IMR-90 (cell line): ENCODE data around the gene DAD1. TPM values are rescaled to one million over a fixed set of nuclear protein-coding genes. Genes with fewer than 3 reads are reported as not detected.

Experiments
- ATAC-seq: fragments of 200-7000 bp; cut with Tn5 transposase; 2 replicates; pipeline ENCODE4 v1.9.1; 2020; ENCODE audit warnings: low read depth, mild to moderate bottlenecking, moderate library complexity
- BruUV-seq: library from RNA; stranded (reverse); fragments of 400-500 nt; replicated peaks from 2 replicates; lab custom pipeline; 2021; lab: Mats Ljungman, UMichigan
- CTCF ChIA-PET: fragments of 300-600 bp; formaldehyde crosslinking; extraction: SDS; loops from one replicate; lab custom pipeline; 2021; ENCODE audit warnings: antibody characterized with exemption; lab: Yijun Ruan, JAX
- POLR2A ChIA-PET: fragments of 300-600 bp; sonication (Branson Sonifier 250); formaldehyde crosslinking; loops from one replicate; lab custom pipeline; 2022; ENCODE audit warnings: antibody characterized with exemption; ENCODE audit not compliant: unreplicated experiment; lab: Charles Lee
- DNase-seq: peaks from one replicate; pipeline ENCODE4 v3.0.0; 2013
- H2AFZ ChIP-seq: replicated peaks from 2 replicates; pipeline ENCODE3; 2013; ENCODE audit warnings: low read length, mild to moderate bottlenecking; ENCODE audit not compliant: poor library complexity
- H2AK5ac ChIP-seq: 2 replicates; pipeline ENCODE4 v1.6.1; 2013; ENCODE audit warnings: low read depth, low read length, inconsistent platforms
- H2AK9ac ChIP-seq: replicated peaks from 2 replicates; pipeline ENCODE3; 2013; ENCODE audit warnings: mild to moderate bottlenecking, low read depth, low read length, moderate library complexity; ENCODE audit not compliant: poor library complexity
- H2BK120ac ChIP-seq: 2 replicates; pipeline ENCODE4 v1.6.1; 2013; ENCODE audit warnings: low read depth, low read length, inconsistent platforms
- H2BK15ac ChIP-seq: 3 replicates; pipeline ENCODE4 v1.6.1; 2013; ENCODE audit warnings: low read depth, low read length, inconsistent platforms
- H2BK20ac ChIP-seq: 2 replicates; pipeline ENCODE4 v1.6.1; 2013; ENCODE audit warnings: low read depth, mild to moderate bottlenecking, inconsistent platforms, low read length, moderate library complexity
- H2BK5ac ChIP-seq: 2 replicates; pipeline ENCODE4 v1.6.1; 2013; ENCODE audit warnings: mild to moderate bottlenecking, low read depth, low read length, inconsistent platforms; ENCODE audit not compliant: poor library complexity, severe bottlenecking
- H3K14ac ChIP-seq: replicated peaks from 2 replicates; pipeline ENCODE4 v1.6.1; 2013; ENCODE audit warnings: low read depth, low read length, inconsistent platforms
- H3K18ac ChIP-seq: 2 replicates; pipeline ENCODE4 v1.6.1; 2013; ENCODE audit warnings: low read depth, low read length, control low read depth
- H3K23ac ChIP-seq: 2 replicates; pipeline ENCODE4 v1.6.1; 2013; ENCODE audit warnings: low read depth, low read length, inconsistent platforms
- H3K27ac ChIP-seq: 2 replicates; pipeline ENCODE4 v1.5.1; 2013; ENCODE audit warnings: mild to moderate bottlenecking, control low read depth, low read length; ENCODE audit not compliant: insufficient read depth
- H3K27me3 ChIP-seq: 2 replicates; pipeline ENCODE4 v1.6.1; 2013; ENCODE audit warnings: low read length; ENCODE audit not compliant: control insufficient read depth, insufficient read depth
- H3K36me3 ChIP-seq: 2 replicates; pipeline ENCODE4 v1.6.1; 2013; ENCODE audit warnings: low read length, mixed read lengths; ENCODE audit not compliant: control insufficient read depth, insufficient read depth
- H3K4ac ChIP-seq: 2 replicates; pipeline ENCODE4 v1.6.1; 2013; ENCODE audit warnings: low read depth, low read length, inconsistent platforms
- H3K4me1 ChIP-seq: 2 replicates; pipeline ENCODE4 v1.6.1; 2013; ENCODE audit warnings: low read length, mixed read lengths; ENCODE audit not compliant: control insufficient read depth, insufficient read depth
- H3K4me2 ChIP-seq: 2 replicates; pipeline ENCODE4 v1.6.1; 2013; ENCODE audit warnings: low read depth, mild to moderate bottlenecking, control low read depth, low read length, moderate library complexity
- H3K4me3 ChIP-seq: 2 replicates; pipeline ENCODE4 v1.5.1; 2013; ENCODE audit warnings: low read depth, mild to moderate bottlenecking, control low read depth, low read length, moderate library complexity; ENCODE audit not compliant: insufficient read depth
- H3K56ac ChIP-seq: 2 replicates; pipeline ENCODE4 v1.6.1; 2013; ENCODE audit warnings: low read length, inconsistent platforms; ENCODE audit not compliant: insufficient read depth; ENCODE audit errors: extremely low read depth
- H3K79me1 ChIP-seq, 2 experiments: 2 replicates each; pipeline ENCODE4 v1.6.1; 2013; ENCODE audit warnings: low read length in 2 of 2, inconsistent platforms in 1 of 2, low read depth in 1 of 2
- H3K9ac ChIP-seq: 2 replicates; pipeline ENCODE4 v1.6.1; 2013; ENCODE audit warnings: low read depth, low read length, control low read depth
- H3K9me1 ChIP-seq: 2 replicates; pipeline ENCODE4 v1.6.1; 2013; ENCODE audit warnings: low read length, inconsistent platforms; ENCODE audit not compliant: insufficient read depth
- H3K9me3 ChIP-seq: 2 replicates; pipeline ENCODE4 v1.6.1; 2013; ENCODE audit warnings: low read length; ENCODE audit not compliant: control insufficient read depth, insufficient read depth
- H4K20me1 ChIP-seq: 2 replicates; pipeline ENCODE4 v1.6.1; 2013; ENCODE audit warnings: low read length, inconsistent platforms; ENCODE audit not compliant: insufficient read depth
- H4K5ac ChIP-seq: 2 replicates; pipeline ENCODE4 v1.6.1; 2013; ENCODE audit warnings: mild to moderate bottlenecking, low read depth, low read length, control low read depth
- H4K8ac ChIP-seq, 2 experiments: 2 replicates each; pipeline ENCODE4 v1.6.1; 2013; ENCODE audit warnings: low read depth in 2 of 2, low read length in 2 of 2, control low read depth in 1 of 2, inconsistent platforms in 1 of 2
- H4K91ac ChIP-seq: 2 replicates; pipeline ENCODE4 v1.6.1; 2013; ENCODE audit warnings: low read depth, low read length, inconsistent platforms; ENCODE audit not compliant: insufficient read depth
- CEBPB ChIP-seq: IDR thresholded peaks from 2 replicates; pipeline ENCODE4 v1.6.1; 2012; ENCODE audit warnings: low read depth, low read length, improper control_type of control experiment
- CHD1 ChIP-seq: IDR thresholded peaks from 2 replicates; pipeline ENCODE4 v1.6.1; 2012; ENCODE audit warnings: low read depth, low read length, improper control_type of control experiment
- MAFK ChIP-seq: IDR thresholded peaks from 2 replicates; pipeline ENCODE4 v1.6.1; 2012; ENCODE audit warnings: low read depth, low read length, improper control_type of control experiment
- MAZ ChIP-seq: IDR thresholded peaks from 2 replicates; pipeline ENCODE4 v1.6.1; 2012; ENCODE audit warnings: low read depth, mild to moderate bottlenecking, low read length, improper control_type of control experiment, moderate library complexity, borderline replicate concordance
- MXI1 ChIP-seq: IDR thresholded peaks from 2 replicates; pipeline ENCODE4 v1.6.1; 2012; ENCODE audit warnings: low read depth, mild to moderate bottlenecking, low read length, moderate library complexity, borderline replicate concordance
- NFE2L2 ChIP-seq: fragments of 150-350 bp; IDR thresholded peaks from 2 replicates; pipeline ENCODE4 v1.6.1; 2016; ENCODE audit warnings: low read depth, mild to moderate bottlenecking, low read length
- POLR2A ChIP-seq: IDR thresholded peaks from 2 replicates; pipeline ENCODE4 v1.6.1; 2012; ENCODE audit warnings: mild to moderate bottlenecking, low read depth, low read length
- RAD21 ChIP-seq: IDR thresholded peaks from 2 replicates; pipeline ENCODE4 v1.6.1; 2012; ENCODE audit warnings: low read length, improper control_type of control experiment
- SMC3 ChIP-seq: fragments of 150-350 bp; IDR thresholded peaks from 2 replicates; pipeline ENCODE4 v1.6.1; 2016; ENCODE audit warnings: low read depth, mild to moderate bottlenecking, antibody characterized with exemption, low read length, moderate library complexity
- WGBS, 2 experiments: methylation state at CpG; one replicate each; pipeline versions ENCODE4 v1.1.5 to v1.1.7; 2013; ENCODE audit warnings: missing lambda C conversion rate in 2 of 2; ENCODE audit not compliant: insufficient read length in 1 of 2; ENCODE audit errors: extremely low coverage in 2 of 2; 5-methylcytosine and 5-hydroxymethylcytosine counted together
- dilution Hi-C: fragments of 300-500 bp; cut with HindIII; formaldehyde crosslinking; loops from one replicate; pipeline ENCODE4 v1.14.3; 2018; ENCODE audit warnings: low sequenced_read_pairs; ENCODE audit not compliant: unreplicated experiment
- in situ Hi-C: fragments of 300-500 bp; cut with MboI; formaldehyde crosslinking; loops from 3 replicates; pipeline ENCODE4 v1.14.3; 2019; ENCODE audit warnings: low sequenced_read_pairs, inconsistent platforms, mixed read lengths
- intact Hi-C: fragments of 100-400 bp; cut with micrococcal nuclease; formaldehyde crosslinking; loops from 2 replicates; pipeline ENCODE4 v1.10.0; 2022
- polyA plus RNA-seq, 3 experiments: library from polyadenylated mRNA; depleted of rRNA; stranded (reverse); fragments of >200 nt; gene quantifications; 2 replicates each; pipeline ENCODE4 v1.2.3, GENCODE V29; 2012; ENCODE audit warnings: low replicate concordance in 1 of 3
- total RNA-seq: library from RNA; depleted of rRNA; stranded (reverse); fragments of >200 nt; gene quantifications from 2 replicates; pipeline ENCODE4 v1.2.3, GENCODE V29; 2012
- TF ChIP-seq, protein P1 (sequence below): fragments of 150-350 bp; IDR thresholded peaks from 2 replicates; pipeline ENCODE4 v1.6.1; 2017; ENCODE audit warnings: mild to moderate bottlenecking, antibody characterized with exemption, low read length, low read depth
- TF ChIP-seq, protein P2 (sequence below): fragments of 150-350 bp; IDR thresholded peaks from 2 replicates; pipeline ENCODE4 v1.6.1; 2016; ENCODE audit warnings: low read depth, mild to moderate bottlenecking, low read length, moderate library complexity, borderline replicate concordance

Gene DAD1
- total and polyA plus RNA-seq, 2 of the 4 experiments (the other 2 are of a cell fraction) = 396 to 496 TPM

GRCh38 chr14:22526218-22526617 lies 62.8 kb downstream of the DAD1 start:
- Histone ChIP-seq H3K23ac (no peak overlapping the region), H3K27me3 (no peaks in the 10 kb centered on the region), H2AK5ac (no peak overlapping the region), H3K56ac (no peak overlapping the region), H3K18ac (no peak overlapping the region), H2BK15ac (no peak overlapping the region), H3K27ac (no peak overlapping the region), H4K20me1 (no peaks in the 10 kb centered on the region), H4K8ac (no peak overlapping the region), H3K9me3 (no peaks in the 10 kb centered on the region), H3K9ac (no peak overlapping the region), H2BK120ac (no peak overlapping the region), H3K4me1 (no peaks in the 10 kb centered on the region), H3K4me2 (no peak overlapping the region), H2AK9ac (no peak overlapping the region), H4K5ac (no peak overlapping the region), H4K91ac (no peak overlapping the region), H2BK5ac (no peak overlapping the region), H3K9me1 (no peaks in the 10 kb centered on the region), H3K36me3 (no peaks in the 10 kb centered on the region), H2AFZ (no peak overlapping the region), H2BK20ac (no peak overlapping the region), H3K4ac (no peak overlapping the region), H3K14ac (no peak overlapping the region), H3K79me1 (no peaks in the 10 kb centered on the region), H3K4me3 (no peak overlapping the region)
- in situ Hi-C loops = loop anchor here (25.0 kb wide), 1 partner anchor 786 kb away; the partner anchor contains the start of genes BCL2L2, PABPN1 and PPP1R3E
- TF ChIP-seq MAZ (no peak), NFE2L2 (no peak), POLR2A (no peak), MAFK (no peak), MXI1 (no peak), SMC3 (no peak), RAD21 (no peak), CHD1 (no peak), CEBPB (no peak)
- TF ChIP-seq, protein P1, sequence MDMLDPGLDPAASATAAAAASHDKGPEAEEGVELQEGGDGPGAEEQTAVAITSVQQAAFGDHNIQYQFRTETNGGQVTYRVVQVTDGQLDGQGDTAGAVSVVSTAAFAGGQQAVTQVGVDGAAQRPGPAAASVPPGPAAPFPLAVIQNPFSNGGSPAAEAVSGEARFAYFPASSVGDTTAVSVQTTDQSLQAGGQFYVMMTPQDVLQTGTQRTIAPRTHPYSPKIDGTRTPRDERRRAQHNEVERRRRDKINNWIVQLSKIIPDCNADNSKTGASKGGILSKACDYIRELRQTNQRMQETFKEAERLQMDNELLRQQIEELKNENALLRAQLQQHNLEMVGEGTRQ = no peak
- TF ChIP-seq, protein P2, sequence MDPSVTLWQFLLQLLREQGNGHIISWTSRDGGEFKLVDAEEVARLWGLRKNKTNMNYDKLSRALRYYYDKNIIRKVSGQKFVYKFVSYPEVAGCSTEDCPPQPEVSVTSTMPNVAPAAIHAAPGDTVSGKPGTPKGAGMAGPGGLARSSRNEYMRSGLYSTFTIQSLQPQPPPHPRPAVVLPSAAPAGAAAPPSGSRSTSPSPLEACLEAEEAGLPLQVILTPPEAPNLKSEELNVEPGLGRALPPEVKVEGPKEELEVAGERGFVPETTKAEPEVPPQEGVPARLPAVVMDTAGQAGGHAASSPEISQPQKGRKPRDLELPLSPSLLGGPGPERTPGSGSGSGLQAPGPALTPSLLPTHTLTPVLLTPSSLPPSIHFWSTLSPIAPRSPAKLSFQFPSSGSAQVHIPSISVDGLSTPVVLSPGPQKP = no peak
- DNase-seq (no peak), ATAC-seq (no peak)
- ChIA-PET CTCF (no interaction called here), POLR2A (no interaction called here)
- dilution Hi-C loops = no loop called here
- WGBS, 2 experiments = 80% methylated on average over 1 of the region's 5 CpGs; no CpG with 5 or more reads in 1 of the 2 experiments
- intact Hi-C loops = no loop called here
- no TSS peak for BruUV-seq
